HG03460 (cell line): ENCODE results near the gene NGEF.

Experiments used
- ATAC-seq: cut with Tn5 transposase; IDR thresholded peaks from one replicate; pipeline ENCODE4 v1.9.1; 2021; ENCODE audit not compliant: unreplicated experiment

The NGEF gene

GRCh38 chr2:233047206-233047605, 34.1 kb upstream of the NGEF start:
- ATAC-seq = no peak

DNA sequence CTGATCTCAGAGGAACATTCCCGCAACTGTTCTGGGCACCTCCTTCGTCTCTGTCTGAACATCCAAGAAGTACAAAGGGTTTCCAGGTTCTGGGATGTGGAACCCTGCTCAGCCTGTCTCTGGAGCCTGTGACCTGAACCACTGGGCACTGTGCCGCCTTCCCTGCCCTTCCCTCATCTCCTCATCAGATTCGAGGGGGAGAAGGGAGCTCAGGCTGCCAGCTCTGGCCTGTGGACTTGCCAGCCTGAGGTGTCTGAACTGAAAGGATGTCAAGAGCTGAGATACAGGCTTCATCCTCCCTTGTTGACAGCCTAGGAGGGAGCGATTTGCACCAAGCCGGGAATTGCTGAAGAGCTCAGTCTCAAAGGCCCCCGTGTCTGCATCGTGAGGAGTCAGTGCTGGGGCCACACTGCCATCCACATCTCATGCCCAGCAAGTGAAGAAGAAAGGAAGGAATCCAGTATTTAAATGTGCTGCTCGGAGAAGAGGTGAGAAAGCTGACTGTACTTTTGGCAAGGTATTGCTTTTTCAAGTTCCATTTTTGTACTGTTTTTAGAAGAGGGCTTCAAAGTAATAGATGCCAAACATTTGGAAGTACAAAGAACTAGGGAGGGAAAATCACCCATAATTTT, 32.0 kb upstream of the NGEF start:
- no peak for ATAC-seq

GRCh38 chr2:233042549-233042948, 29.5 kb upstream of the NGEF start:
- no peak for ATAC-seq

DNA sequence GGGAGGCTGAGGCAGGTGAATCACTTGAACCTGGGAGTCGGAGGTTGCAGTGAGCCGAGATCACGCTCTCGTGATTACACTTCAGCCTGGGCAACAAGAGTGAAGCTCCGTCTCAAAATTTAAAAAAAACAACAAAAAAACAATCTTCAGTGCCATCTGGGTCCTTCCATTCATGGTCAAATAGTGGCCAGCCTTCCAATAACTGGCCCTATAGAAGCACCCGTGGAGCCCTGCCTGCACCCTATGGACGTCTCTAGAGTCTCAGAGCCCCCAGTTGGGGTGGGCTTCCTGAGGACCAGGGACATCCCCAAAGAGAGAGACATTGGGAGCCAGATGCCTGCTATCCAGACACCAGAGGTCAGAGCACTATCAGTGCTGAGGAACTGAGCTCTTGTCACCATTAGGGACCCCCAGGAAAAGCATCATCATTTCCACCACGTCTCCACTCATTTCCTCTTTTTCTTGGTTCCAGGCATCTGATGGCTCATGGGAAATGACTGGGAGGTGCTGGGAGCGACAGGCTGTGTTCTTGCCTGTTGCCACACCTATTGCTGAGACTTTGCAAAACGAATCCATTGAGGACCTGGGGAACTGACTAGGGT, 28.8 kb upstream of the NGEF start:
- ATAC-seq = no peak

- no peak for ATAC-seq
Measured at GRCh38 chr2:233040571-233040970, 27.5 kb upstream of the NGEF start.

DNA sequence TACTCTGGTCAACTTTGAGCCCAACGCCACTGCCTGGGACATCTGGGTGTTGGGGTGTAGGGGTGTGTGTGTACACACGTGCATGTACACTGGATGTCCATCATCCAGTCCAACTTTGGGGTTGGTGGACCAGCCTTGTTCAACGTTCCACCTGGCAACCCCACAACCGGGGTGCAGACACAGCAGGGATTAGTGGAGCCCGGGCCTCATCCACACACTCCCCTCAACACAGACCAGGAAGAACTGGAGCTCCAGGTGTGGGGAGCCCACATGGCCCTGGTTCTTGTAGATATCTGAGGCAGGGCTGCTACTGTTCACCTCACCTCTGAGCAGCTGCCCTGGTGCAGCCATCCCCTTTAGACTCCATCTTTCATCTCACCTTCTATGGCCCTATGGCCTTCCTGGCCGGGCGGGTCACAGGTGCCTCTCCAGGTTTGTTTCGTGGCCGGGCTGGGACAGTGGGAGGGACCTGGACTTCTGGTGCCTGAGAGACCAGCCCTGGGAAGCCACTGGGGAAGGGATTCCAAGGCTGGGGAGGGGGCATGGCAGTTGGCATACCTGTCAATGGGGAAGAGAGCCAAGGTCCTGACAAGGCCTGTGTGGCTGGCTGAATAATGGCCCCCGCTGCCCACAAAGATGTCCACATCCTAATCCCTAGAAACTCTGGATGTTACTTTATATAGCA, 26.9 kb upstream of the NGEF start:
- no peak for ATAC-seq

GRCh38 chr2:233039212-233039845, 26.3 kb upstream of the NGEF start:
- ATAC-seq = no peak

DNA sequence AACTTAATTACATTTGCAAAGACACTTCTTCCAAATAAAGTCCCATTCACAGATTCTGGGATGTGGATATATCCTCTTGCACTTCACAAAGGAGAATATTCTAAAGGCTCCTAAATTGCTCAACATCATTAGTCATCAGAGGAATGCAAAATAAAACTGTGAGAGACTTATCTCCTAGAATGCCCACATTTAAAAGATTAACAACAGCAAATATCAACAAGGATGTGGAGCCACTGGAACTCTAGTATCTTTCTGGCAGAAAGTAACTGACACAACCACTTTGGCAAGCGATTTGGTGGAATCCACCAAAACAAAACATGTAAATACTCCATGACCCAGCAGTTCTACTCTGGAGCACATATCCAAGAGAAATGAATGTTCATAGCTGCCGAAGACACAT, 24.0 kb upstream of the NGEF start:
- ATAC-seq = no peak

GRCh38 chr2:233036162-233036838, 23.2 kb upstream of the NGEF start:
- ATAC-seq = no peak

DNA sequence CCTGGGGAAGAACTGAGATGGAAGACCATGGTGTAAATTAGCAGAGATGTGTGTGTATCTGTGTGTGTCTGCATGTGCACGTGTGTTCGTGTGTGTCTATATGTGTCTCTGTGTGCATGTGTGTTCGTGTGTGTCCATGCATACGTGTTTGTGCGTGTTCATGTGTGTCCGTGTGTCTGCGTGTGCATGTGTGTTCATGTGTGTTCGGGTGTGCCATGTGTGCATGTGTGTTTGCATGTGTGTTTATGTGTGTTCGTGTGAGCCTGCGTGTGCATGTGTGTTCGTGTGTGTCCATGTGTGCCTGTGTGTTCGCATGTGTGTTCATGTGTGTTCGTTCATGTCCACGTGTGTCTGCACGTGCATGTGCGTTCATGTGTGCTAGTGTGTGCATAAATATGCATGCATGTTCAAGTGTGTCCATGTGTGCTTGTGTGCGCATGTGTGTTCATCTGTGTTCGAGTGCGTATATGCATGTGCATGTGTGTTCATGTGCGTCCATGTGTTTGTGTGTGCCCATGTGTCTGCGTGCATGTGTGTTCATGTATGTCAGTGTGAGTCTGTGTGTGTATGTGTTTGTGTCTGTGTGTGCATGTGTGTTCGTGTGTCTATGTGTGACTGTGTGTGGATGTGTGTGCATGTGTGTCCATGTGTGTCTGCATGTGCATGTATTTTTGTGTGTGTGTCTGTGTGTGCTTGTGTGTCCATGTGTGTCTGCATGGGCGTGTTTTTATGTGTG, 22.5 kb upstream of the NGEF start:
- ATAC-seq = no peak

- ATAC-seq = no peak
Measured at GRCh38 chr2:233034091-233034882, 21.2 kb upstream of the NGEF start.

DNA sequence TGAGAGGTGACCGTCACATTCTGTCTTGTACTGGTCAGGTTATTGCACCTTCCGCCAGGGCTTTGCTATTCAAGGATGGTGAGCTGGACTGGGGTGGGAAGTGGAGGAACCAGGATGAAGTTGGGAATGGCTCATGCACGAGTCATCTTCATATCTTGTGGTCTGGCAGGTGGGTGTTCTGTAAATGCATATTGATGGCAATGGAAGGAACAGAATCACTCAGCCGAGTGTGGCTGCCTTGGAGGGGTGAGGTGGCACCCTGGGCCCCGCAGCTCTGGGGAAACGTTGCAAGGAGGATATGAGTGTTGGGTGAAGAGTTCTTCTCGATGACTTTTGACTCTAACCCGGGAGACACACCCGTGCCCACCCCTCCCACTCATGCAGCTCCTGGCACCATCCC, 20.6 kb upstream of the NGEF start:
- ATAC-seq = no peak

DNA sequence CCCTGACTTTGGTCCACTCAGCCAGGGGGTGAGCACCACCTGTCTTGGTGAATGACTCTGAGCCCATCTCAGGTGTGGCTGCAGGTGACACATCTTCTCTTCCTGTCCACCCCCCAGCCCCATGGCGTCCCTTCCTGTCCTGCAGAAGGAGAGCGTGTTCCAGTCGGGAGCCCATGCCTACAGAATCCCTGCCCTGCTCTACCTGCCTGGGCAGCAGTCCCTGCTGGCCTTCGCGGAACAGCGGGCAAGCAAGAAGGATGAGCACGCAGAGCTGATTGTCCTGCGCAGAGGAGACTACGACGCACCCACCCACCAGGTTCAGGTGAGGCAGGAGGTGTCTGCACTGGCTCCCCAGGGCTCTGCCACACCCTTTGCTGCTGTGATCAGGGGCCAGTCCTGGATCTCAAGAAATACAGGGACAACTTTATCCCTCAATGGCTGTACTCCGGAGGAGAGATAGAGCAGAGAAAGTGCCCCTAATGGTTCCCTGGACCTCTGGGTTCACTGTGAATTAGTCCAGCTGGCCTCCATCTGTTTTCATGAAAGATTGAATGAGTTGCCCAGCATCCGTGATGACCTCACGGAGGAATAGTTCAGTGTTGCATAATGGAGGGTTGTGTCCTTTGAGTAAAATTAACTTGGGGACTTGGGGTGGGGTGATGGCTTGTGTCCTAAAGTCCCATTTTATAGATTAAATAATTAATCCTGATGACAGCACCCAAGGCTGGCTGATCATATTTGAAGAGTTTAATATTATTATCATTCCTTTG, 19.7 kb upstream of the NGEF start, which contains the start of gene NEU2:
NEU2 (plus strand) TSS at position 122 of the 770 bp plus-strand sequence; CDS start at position 122, 0 bp downstream.
- no peak for ATAC-seq

GRCh38 chr2:233031556-233032500, 18.8 kb upstream of the NGEF start:
- ATAC-seq = no peak

DNA sequence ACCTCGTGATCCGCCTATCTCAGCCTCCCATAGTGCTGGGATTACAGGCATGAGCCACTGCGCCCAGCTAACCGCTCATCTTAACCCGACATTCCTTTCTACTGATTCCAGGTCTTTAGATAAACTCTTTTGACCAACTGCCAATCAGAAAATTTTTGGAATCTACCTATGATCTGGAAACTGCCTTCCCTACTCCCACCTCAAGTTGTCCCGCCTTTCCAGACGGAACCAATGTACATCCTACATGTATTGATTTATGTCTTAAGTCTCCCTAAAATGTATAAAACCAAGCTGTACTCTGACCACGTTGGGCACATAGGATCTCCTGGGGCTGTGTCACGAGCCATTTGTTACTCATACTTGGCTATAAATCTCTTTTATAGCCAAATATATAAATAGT, 16.3 kb upstream of the NGEF start:
- no peak for ATAC-seq

GRCh38 chr2:233026198-233026813, 13.2 kb upstream of the NGEF start:
- ATAC-seq = no peak

DNA sequence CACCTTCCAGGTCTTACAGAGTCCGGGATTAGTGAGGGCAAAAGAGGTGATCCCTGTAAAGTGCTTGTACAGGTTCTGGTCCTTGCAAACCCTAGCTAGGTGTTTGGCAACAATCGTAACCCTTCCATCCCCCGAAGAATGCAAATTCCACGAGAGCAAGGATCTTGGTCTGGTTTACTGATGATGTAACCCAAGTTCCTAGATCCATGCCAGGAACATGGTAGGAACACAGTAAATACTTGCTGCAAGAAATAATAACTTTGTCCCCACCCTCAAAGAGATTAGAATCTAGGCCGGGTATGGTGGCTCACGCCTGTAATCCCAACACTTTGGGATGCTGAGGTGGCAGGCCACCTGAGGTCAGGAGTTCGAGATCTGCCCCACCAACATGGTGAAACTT, 12.7 kb upstream of the NGEF start:
- no peak for ATAC-seq
